DND-41 (cell line): ENCODE results near the gene NTRK1.

Experiments
- ATAC-seq: fragments of 200-7000 bp; cut with Tn5 transposase; 3 replicates; pipeline ENCODE4 v1.9.1; 2021; ENCODE audit warnings: low read depth; ENCODE audit not compliant: insufficient read depth
- DNase-seq: peaks from one replicate; pipeline ENCODE4 v3.0.0-alpha.2; 2020
- H2AFZ ChIP-seq: 2 replicates; pipeline ENCODE4 v1.6.0; 2012; ENCODE audit warnings: low read depth, low read length
- H3K27ac ChIP-seq: 2 replicates; pipeline ENCODE4 v1.5.1; 2012; ENCODE audit warnings: low read length, inconsistent platforms
- H3K27me3 ChIP-seq: fragments of 200-600 bp; sonication (generic); 2 replicates; pipeline ENCODE4 v1.6.0; 2012; ENCODE audit warnings: low read length, mild to moderate bottlenecking, inconsistent platforms; ENCODE audit not compliant: insufficient read depth, poor library complexity
- H3K36me3 ChIP-seq: 2 replicates; pipeline ENCODE4 v1.5.1; 2012; ENCODE audit warnings: low read length, inconsistent platforms; ENCODE audit not compliant: insufficient read depth
- H3K4me1 ChIP-seq: 2 replicates; pipeline ENCODE4 v1.5.1; 2012; ENCODE audit warnings: mild to moderate bottlenecking, low read length; ENCODE audit not compliant: insufficient read depth
- H3K4me2 ChIP-seq: 2 replicates; pipeline ENCODE4 v1.6.0; 2012; ENCODE audit warnings: mild to moderate bottlenecking, moderate library complexity, low read length, inconsistent platforms; ENCODE audit not compliant: insufficient read depth
- H3K4me3 ChIP-seq, 2 experiments: fragments of 200-600 bp in 1 of 2; shearing (Covaris generic) in 1 of 2; 2 replicates each; pipeline ENCODE4 v1.5.1; 2012 to 2016; ENCODE audit warnings: inconsistent platforms in 2 of 2, low read length in 2 of 2, mild to moderate bottlenecking in 2 of 2, low read depth in 1 of 2, moderate library complexity in 1 of 2
- H3K79me2 ChIP-seq: 2 replicates; pipeline ENCODE4 v1.6.0; 2012; ENCODE audit warnings: low read length, inconsistent platforms; ENCODE audit not compliant: insufficient read depth
- H3K9ac ChIP-seq: 2 replicates; pipeline ENCODE4 v1.6.0; 2012; ENCODE audit warnings: low read depth, mild to moderate bottlenecking, inconsistent platforms, low read length, moderate library complexity
- H3K9me3 ChIP-seq: 2 replicates; pipeline ENCODE4 v1.5.1; 2012; ENCODE audit warnings: low read length, moderate library complexity, mild to moderate bottlenecking, inconsistent platforms; ENCODE audit not compliant: insufficient read depth, severe bottlenecking
- H4K20me1 ChIP-seq: 2 replicates; pipeline ENCODE4 v1.6.0; 2012; ENCODE audit warnings: low read length; ENCODE audit not compliant: insufficient read depth
- EZH2 ChIP-seq: IDR thresholded peaks from 3 replicates; pipeline ENCODE4 v1.6.1; 2012; ENCODE audit warnings: borderline replicate concordance, low read depth, mild to moderate bottlenecking, moderate library complexity, low read length, inconsistent platforms; ENCODE audit not compliant: severe bottlenecking
- TF ChIP-seq, protein P1 (sequence below): IDR thresholded peaks from 2 replicates; pipeline ENCODE4 v1.5.1; 2012; ENCODE audit warnings: borderline replicate concordance, low read length, moderate library complexity, mild to moderate bottlenecking; ENCODE audit not compliant: poor library complexity, severe bottlenecking; ENCODE audit errors: extremely low read depth

The NTRK1 gene

DNA sequence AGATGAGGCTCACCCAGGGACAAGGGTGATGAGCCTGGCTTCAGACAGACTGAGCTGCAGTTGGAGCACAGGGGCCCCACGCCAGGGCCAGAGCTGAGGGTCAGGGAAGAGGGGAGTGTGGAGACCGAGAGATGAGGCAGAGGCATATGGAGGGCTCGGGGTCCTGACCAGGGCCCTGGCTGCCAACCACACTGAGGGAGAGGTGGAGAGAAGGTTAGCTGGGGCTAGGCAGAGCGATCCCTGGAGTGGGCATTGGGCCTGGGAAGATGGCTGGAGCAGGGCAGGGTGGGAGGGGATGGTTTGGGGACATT lies 40.9 kb downstream of the NTRK1 start:
- ATAC-seq (no peak), DNase-seq (no peak)
- Histone ChIP-seq H3K4me2 (no peak overlapping the region), H3K4me3 (no peak overlapping the region), H3K36me3 (no peaks in the 10 kb centered on the region), H3K27ac (no peak overlapping the region), H4K20me1 (no peaks in the 10 kb centered on the region), H3K9me3 (no peaks in the 10 kb centered on the region), H3K27me3 (peaks cover 21% of the 10 kb centered on the region), H3K4me1 (no peaks in the 10 kb centered on the region), H2AFZ (no peak overlapping the region), H3K79me2 (no peaks in the 10 kb centered on the region), H3K9ac (no peak overlapping the region)
- TF ChIP-seq, protein P1, sequence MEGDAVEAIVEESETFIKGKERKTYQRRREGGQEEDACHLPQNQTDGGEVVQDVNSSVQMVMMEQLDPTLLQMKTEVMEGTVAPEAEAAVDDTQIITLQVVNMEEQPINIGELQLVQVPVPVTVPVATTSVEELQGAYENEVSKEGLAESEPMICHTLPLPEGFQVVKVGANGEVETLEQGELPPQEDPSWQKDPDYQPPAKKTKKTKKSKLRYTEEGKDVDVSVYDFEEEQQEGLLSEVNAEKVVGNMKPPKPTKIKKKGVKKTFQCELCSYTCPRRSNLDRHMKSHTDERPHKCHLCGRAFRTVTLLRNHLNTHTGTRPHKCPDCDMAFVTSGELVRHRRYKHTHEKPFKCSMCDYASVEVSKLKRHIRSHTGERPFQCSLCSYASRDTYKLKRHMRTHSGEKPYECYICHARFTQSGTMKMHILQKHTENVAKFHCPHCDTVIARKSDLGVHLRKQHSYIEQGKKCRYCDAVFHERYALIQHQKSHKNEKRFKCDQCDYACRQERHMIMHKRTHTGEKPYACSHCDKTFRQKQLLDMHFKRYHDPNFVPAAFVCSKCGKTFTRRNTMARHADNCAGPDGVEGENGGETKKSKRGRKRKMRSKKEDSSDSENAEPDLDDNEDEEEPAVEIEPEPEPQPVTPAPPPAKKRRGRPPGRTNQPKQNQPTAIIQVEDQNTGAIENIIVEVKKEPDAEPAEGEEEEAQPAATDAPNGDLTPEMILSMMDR, result no peak
- TF ChIP-seq EZH2, result no peak

DNA sequence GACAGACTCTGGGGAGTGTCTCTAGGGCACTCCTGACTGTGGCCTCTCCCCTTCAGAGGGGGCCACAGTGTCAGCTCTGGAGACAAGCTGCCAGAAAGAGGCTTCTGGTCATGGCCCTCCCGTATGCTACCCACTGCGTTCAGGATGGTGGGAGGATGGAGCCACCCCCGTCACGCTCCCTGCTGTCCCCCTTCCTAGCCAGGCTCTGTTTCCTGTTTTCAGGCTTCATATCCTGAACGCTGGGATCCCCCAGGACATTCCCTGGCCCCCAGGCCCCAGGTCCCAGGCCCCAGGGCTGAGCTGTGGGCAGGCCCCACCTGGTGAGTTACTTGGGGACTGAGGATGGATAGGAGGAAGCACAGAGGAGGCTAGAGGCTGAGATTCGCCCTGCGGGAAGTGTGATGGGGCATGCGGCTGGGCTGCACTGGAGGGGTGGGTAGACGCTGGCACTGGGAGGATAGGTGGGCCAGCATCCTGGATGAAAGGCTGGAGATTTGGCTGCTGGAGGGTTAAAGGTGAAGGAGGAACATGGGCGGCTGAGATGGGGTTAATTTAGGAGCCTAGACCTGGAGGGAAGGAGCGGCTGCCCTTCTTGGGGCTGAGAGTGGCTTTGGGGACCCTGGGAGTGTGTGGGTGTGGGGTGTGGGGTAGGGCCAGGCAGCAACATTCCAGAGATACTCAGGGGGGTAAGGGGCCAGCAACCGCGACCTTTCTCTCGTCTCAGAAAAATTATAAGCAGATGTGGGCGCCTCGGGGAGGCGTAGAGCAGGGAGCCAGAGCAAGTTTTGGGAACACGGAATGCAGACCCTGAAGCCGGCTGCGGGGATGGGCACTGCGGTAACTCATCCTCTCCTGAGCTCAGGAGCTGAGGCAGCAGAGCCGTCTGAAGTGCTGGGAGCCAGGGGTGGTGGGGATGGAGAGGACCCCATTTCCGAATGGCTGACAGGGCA lies 41.6 kb downstream of the NTRK1 start:
- peaks cover 21% of the 10 kb centered on the region for H3K27me3 ChIP-seq
- no peak overlapping the region for H3K27ac ChIP-seq
- H3K79me2 ChIP-seq, result no peaks in the 10 kb centered on the region

DNA sequence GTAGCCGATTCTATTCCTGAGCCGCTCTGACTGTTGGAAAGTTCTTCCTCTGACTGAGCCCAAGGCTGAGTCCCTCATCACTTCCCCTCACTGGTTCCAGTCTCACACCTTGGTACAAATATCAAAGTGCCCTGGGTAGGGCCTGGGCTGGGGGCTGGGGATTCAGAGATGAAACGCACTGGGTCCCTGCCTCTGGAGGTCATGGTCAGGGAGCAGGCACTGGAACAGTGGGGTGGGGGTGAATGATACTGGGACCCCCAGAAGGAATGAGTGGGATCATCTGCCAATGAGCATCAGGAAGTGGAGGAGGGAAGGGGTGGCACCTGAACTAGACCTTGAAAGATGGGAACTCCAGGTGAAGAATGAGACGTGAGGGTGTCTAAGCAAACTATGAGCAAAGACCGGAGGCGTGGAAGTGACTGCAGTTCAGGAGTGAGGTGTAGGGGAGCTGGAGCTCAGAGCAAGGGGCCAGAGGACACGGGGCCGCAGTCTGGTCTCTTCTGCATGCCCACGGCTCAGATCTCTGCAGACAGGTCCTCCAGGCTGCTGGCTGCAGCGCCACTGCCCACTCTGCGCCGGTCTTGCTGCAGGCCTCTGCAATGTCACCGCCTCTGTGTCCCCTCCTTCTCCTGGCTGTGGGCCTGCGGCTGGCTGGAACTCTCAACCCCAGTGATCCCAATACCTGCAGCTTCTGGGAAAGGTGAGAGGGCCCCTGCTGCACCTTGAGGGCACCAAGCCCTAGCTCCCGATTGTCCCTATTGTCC lies 42.8 kb downstream of the NTRK1 start:
- Histone ChIP-seq H3K36me3 (no peaks in the 10 kb centered on the region), H3K79me2 (no peaks in the 10 kb centered on the region), H3K9me3 (no peaks in the 10 kb centered on the region), H3K4me1 (no peaks in the 10 kb centered on the region), H3K9ac (no peak overlapping the region), H3K27ac (no peak overlapping the region), H3K4me2 (no peak overlapping the region), H3K4me3 (no peak overlapping the region), H4K20me1 (no peaks in the 10 kb centered on the region), H3K27me3 (peaks cover 21% of the 10 kb centered on the region), H2AFZ (no peak overlapping the region)
- TF ChIP-seq, protein P1, result no peak
- no peak for TF ChIP-seq EZH2
- no peak for ATAC-seq
- no peak for DNase-seq

More for the DNA sequence above, 41.6 kb downstream of the NTRK1 start:
- ATAC-seq, result no peak
- Histone ChIP-seq H3K36me3 (no peaks in the 10 kb centered on the region), H2AFZ (no peak overlapping the region), H4K20me1 (no peaks in the 10 kb centered on the region), H3K9ac (no peak overlapping the region), H3K4me3 (no peak overlapping the region), H3K9me3 (no peaks in the 10 kb centered on the region), H3K4me1 (no peaks in the 10 kb centered on the region), H3K4me2 (no peak overlapping the region)
- no peak for DNase-seq
- TF ChIP-seq EZH2, result no peak
- TF ChIP-seq, protein P1, result no peak
